HEK293T (cell line): ENCODE measurements around the gene GREM1.

Source experiments
- CTCF ChIA-PET: fragments of 350-600 bp; formaldehyde crosslinking; extraction: SDS; loops from one replicate; lab custom pipeline; 2021; ENCODE audit warnings: antibody characterized with exemption, inconsistent platforms; lab: Yijun Ruan, JAX
- POLR2A ChIA-PET: fragments of 350-600 bp; formaldehyde crosslinking; extraction: SDS; loops from one replicate; lab custom pipeline; 2020; ENCODE audit warnings: antibody characterized with exemption, inconsistent platforms; lab: Yijun Ruan, JAX
- DNase-seq: peaks from one replicate; pipeline ENCODE4 v3.0.0; 2012; ENCODE audit warnings: mixed read lengths; ENCODE audit errors: extremely low spot score
- ARNT ChIP-seq: fragments of 450-650 bp; IDR thresholded peaks from 2 replicates; pipeline ENCODE4 v1.6.1; 2017; ENCODE audit warnings: mild to moderate bottlenecking
- BHLHE40 ChIP-seq: fragments of 450-650 bp; IDR thresholded peaks from 2 replicates; pipeline ENCODE4 v1.6.1; 2016; ENCODE audit warnings: mild to moderate bottlenecking, moderate library complexity, borderline replicate concordance
- CTBP1 ChIP-seq: fragments of 450-650 bp; IDR thresholded peaks from 2 replicates; pipeline ENCODE4 v1.6.1; 2016; ENCODE audit warnings: borderline replicate concordance
- ELF4 ChIP-seq: fragments of 450-650 bp; IDR thresholded peaks from 2 replicates; pipeline ENCODE4 v1.6.1; 2017; ENCODE audit warnings: antibody characterized with exemption
- FOXA1 ChIP-seq: fragments of 450-650 bp; IDR thresholded peaks from 2 replicates; pipeline ENCODE4 v1.6.1; 2016; ENCODE audit warnings: mild to moderate bottlenecking
- FOXK2 ChIP-seq: fragments of 450-650 bp; IDR thresholded peaks from 2 replicates; pipeline ENCODE4 v1.6.1; 2016; ENCODE audit warnings: mild to moderate bottlenecking
- FOXM1 ChIP-seq: fragments of 450-650 bp; IDR thresholded peaks from 2 replicates; pipeline ENCODE4 v1.6.1; 2017; ENCODE audit warnings: mild to moderate bottlenecking, borderline replicate concordance
- HDGF ChIP-seq: fragments of 450-650 bp; IDR thresholded peaks from 2 replicates; pipeline ENCODE4 v1.6.1; 2017; ENCODE audit warnings: antibody characterized with exemption, borderline replicate concordance
- L3MBTL2 ChIP-seq: fragments of 450-650 bp; conservative IDR thresholded peaks from 2 replicates; pipeline ENCODE4 v1.6.1; 2016; ENCODE audit warnings: mild to moderate bottlenecking
- LEF1 ChIP-seq: fragments of 450-650 bp; IDR thresholded peaks from 2 replicates; pipeline ENCODE4 v1.6.1; 2017; ENCODE audit warnings: mild to moderate bottlenecking, borderline replicate concordance
- NFRKB ChIP-seq: fragments of 450-650 bp; IDR thresholded peaks from 2 replicates; pipeline ENCODE4 v1.6.1; 2016; ENCODE audit warnings: mild to moderate bottlenecking, moderate library complexity
- PKNOX1 ChIP-seq: fragments of 450-650 bp; IDR thresholded peaks from 2 replicates; pipeline ENCODE4 v1.6.1; 2016
- SP1 ChIP-seq: fragments of 450-650 bp; IDR thresholded peaks from 2 replicates; pipeline ENCODE4 v1.6.1; 2017
- SUZ12 ChIP-seq: fragments of 450-650 bp; IDR thresholded peaks from 2 replicates; pipeline ENCODE4 v1.6.1; 2016; ENCODE audit warnings: mild to moderate bottlenecking
- TARDBP ChIP-seq: fragments of 450-650 bp; IDR thresholded peaks from 2 replicates; pipeline ENCODE4 v1.6.1; 2016
- ZNF384 ChIP-seq: fragments of 450-650 bp; IDR thresholded peaks from 2 replicates; pipeline ENCODE4 v1.6.1; 2016

The GREM1 gene

GRCh38 chr15:32717426-32718226 lies at the start of gene GREM1:
Gene GREM1 (plus strand): TSS chr15:32718004. CDS start chr15:32730691, 12,687 bp downstream.
- ChIA-PET CTCF (no interaction called here), POLR2A (no interaction called here)
- TF ChIP-seq SP1: no peak
- TF ChIP-seq SUZ12: no peak
- TF ChIP-seq LEF1: no peak
- TF ChIP-seq PKNOX1: no peak
- no peak for TF ChIP-seq BHLHE40
- no peak for TF ChIP-seq ARNT
- TF ChIP-seq FOXA1: no peak
- no peak for TF ChIP-seq ELF4
- TF ChIP-seq HDGF: no peak
- DNase-seq: no peak

DNA sequence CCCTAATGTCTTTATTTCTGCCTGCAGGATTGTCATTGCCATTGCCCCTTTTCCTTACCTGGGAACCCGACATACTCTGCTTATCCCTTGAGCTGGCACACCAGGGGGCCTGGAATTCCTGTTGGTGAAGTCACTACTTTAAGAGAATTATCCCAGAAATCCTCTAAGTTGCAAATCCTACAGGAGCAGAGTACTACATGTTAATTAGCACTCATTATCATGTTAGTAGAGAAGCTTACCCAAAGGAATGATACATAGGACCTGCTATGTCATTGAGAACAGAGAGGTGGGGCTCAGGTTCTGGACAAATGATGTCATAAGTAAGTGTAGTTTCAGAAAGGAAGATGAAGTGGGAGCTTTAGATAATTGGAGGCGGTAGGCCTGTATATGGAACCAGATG lies 48.9 kb upstream of the GREM1 start:
- POLR2A ChIA-PET: no interaction called here
- DNase-seq: no peak
- TF ChIP-seq L3MBTL2 (no peak), HDGF (no peak), CTBP1 (no peak), ZNF384 (no peak), SP1 (no peak), FOXM1 (no peak), LEF1 (no peak), FOXA1 (no peak)
- CTCF ChIA-PET: interaction anchor here (0.6 to 1.0 kb wide), 3 partner anchors 20 to 235 kb away, joined by 3 read pairs; no protein-coding TSS in a partner anchor

DNA sequence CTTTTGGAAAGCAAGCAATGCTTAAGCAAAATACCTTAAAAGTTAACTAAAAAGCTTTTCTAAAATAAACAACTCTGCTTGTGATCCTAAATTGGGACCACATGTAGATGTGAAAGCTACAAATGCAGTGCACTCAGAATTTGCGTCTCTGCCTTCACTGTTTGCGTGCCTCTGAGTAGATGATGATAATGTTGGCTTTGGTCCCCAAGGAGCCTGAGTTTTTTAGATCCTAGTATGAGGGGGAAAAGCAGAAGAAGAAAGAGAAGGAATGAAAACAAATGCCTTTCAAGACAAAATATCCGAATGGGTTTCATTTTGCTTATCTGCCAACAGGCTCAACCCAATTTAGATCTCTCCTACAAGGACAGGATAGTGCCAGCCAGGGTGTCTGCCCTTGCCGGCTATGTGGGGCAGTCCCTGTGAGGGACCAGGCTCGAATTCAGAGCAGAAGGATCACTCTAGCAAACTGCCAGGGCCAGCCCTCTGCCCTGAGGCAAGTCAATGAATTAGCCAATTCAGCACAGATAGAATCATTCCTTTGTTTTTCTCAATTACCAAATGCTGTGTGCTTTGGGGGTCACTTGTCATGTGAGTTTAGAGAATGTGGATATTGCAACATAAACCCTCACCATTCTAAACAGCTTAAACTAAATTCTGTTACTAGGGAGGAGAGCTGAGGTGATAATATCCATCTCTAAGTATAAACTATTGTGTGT lies 47.8 kb upstream of the GREM1 start:
- ChIA-PET CTCF (interaction anchor here (0.7 to 1.5 kb wide), 4 partner anchors 10 to 266 kb away, joined by 3 to 7 read pairs (median 3); no protein-coding TSS in a partner anchor), POLR2A (no interaction called here)
- DNase-seq: no peak
- TF ChIP-seq LEF1 (no peak), BHLHE40 (no peak), CTBP1 (no peak)

DNA sequence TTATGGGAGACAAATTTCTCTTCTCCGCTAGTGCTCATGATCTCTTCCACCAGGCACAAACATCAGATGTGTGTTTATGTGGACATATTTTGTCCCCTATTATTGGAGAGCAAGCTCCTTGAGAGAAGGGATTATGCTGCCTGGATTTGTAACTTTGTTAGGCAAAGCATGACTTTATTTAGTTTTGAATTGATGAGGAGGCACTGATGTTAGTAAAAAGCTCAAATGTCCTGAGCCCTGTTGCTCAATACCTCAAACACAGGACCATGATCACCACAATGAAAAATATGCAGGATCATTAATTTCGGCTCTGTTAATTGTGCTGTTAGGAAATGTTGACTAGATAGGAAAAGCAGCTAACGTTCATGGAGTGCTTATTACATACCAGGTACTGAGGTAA lies 47.2 kb upstream of the GREM1 start:
- CTCF ChIA-PET: interaction anchor here (0.7 to 1.5 kb wide), 2 partner anchors 173 to 265 kb away, joined by 3 to 7 read pairs; no protein-coding TSS in a partner anchor
- DNase-seq: no peak

DNA sequence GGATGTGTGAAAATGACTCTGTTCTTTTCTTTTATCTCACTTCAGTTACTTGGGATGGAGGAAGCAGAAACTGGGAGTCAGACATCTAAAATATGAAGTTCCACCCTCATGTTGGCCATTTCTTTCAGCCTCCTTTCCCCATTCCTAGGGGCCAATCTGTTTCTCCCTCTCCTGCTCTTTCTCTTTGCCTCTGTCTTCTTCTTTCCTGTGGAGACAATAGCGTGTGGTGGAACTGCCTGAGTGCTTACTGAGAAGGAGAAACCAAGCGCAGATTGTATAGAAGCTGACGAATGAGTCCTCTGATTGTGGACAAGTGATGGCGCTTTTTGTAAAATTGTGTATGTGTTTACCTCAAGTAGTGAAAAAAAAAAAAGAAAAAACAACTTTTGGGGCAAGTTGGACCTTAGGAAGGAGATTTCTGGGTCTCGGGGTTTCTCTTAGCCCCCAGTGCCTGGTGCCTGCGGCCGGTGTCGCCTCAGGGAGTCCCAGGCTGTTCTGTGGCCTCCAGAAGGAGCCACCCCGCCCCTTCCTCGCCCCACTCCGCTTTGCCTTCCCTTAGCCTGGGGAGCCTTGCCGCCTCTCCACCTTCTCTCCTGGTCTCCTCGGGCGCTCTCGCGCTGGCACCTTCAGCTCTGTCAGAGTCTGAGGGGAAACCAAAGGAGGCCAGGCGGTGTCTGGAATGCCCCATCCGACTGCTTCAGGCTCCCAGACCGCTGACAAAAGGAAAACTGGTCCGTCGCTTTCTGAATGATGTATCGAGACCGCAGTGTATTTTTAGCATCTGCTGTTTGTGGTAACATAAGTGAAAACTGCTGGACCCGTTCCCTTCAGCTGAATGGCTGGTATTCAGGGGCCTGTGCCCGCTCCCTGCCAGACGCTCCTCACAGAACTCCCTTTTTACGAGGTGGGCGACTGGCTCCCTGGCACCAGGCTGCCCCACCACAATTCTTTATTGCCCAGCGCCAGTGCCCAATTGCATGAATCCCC lies 46.2 kb upstream of the GREM1 start:
- ChIA-PET CTCF (interaction anchor here (0.7 kb wide), 1 partner anchor 172 kb away, joined by 3 read pairs; no protein-coding TSS in a partner anchor), POLR2A (no interaction called here)
- TF ChIP-seq SUZ12 (no peak), HDGF (no peak), LEF1 (no peak), FOXK2 (no peak)
- DNase-seq: no peak

More for the DNA sequence above, 47.2 kb upstream of the GREM1 start:
- TF ChIP-seq FOXK2 (no peak), FOXM1 (no peak), NFRKB (no peak), FOXA1 (no peak), ELF4 (no peak), SP1 (no peak), BHLHE40 (no peak), LEF1 (no peak), ARNT (no peak), TARDBP (no peak), PKNOX1 (no peak), CTBP1 (no peak), HDGF (no peak), ZNF384 (no peak), SUZ12 (no peak), L3MBTL2 (no peak)
- POLR2A ChIA-PET: no interaction called here

DNA sequence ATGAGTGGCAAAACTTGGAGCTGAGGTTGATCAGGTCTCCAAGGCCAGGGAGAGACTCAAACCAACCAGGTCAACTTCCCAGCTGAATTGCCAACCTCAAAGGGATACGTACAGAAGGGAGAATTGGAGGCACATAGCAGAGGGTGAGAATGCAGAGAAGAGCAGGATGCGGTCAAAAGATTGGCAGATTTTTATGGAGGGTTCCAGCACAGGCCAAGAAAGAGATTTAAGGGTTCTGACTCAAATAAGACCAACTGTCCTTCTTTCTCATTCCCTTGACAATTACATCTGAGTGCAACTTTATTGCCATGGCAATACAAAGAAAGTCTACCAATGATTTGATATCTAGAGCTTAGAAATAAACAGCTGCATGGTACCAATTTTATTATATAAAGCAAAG lies 43.1 kb upstream of the GREM1 start:
- CTCF ChIA-PET: no interaction called here
- DNase-seq: no peak
- TF ChIP-seq FOXK2 (no peak), FOXM1 (no peak), ELF4 (no peak), LEF1 (no peak), PKNOX1 (no peak), NFRKB (no peak)
- POLR2A ChIA-PET: no interaction called here
